Keratinocyte (primary cell): ENCODE results near the gene SNX21.

ENCODE experiments used
- EZH2 ChIP-seq: IDR thresholded peaks from one replicate; pipeline ENCODE4 v1.6.1; 2012; ENCODE audit warnings: inconsistent platforms, mild to moderate bottlenecking, low read length, moderate library complexity
- TF ChIP-seq, protein P1 (sequence below), 3 experiments: IDR thresholded peaks in 1 of 3; conservative IDR thresholded peaks in 1 of 3; optimal IDR thresholded peaks in 1 of 3; 2 replicates in 2 of 3; 3 replicates in 1 of 3; pipeline versions ENCODE3 to v1.5.1; 2011; ENCODE audit warnings: low read length in 3 of 3, mild to moderate bottlenecking in 3 of 3, moderate library complexity in 2 of 3, control low read depth in 1 of 3, inconsistent platforms in 1 of 3; ENCODE audit not compliant: insufficient read depth in 2 of 3; ENCODE audit errors: extremely low read depth in 1 of 3

DNA sequence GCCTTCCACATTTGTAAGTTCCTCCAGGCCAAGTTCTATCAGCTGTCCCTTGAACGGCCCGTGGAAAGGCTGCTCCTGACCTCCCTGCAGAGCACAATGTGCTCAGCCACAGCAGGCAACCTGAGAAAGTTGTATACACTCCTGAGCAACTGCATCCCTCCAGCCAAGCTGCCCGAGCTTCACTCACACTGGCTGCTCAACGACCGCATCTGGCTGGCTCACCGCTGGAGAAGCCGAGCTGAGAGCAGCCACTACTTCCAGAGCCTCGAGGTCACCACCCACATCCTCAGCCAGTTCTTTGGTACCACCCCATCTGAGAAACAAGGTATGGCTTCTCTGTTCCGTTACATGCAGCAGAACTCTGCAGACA, 49.5 kb downstream of the SNX21 start:
- TF ChIP-seq, protein P1, sequence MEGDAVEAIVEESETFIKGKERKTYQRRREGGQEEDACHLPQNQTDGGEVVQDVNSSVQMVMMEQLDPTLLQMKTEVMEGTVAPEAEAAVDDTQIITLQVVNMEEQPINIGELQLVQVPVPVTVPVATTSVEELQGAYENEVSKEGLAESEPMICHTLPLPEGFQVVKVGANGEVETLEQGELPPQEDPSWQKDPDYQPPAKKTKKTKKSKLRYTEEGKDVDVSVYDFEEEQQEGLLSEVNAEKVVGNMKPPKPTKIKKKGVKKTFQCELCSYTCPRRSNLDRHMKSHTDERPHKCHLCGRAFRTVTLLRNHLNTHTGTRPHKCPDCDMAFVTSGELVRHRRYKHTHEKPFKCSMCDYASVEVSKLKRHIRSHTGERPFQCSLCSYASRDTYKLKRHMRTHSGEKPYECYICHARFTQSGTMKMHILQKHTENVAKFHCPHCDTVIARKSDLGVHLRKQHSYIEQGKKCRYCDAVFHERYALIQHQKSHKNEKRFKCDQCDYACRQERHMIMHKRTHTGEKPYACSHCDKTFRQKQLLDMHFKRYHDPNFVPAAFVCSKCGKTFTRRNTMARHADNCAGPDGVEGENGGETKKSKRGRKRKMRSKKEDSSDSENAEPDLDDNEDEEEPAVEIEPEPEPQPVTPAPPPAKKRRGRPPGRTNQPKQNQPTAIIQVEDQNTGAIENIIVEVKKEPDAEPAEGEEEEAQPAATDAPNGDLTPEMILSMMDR (optimal IDR thresholded peaks at IDR 0.05 in 1 of 3, IDR thresholded peaks at IDR 0.05 in 1 of 3, conservative IDR thresholded peaks at IDR 0.05 in 1 of 3; ENCODE audit: extremely low read depth in 1 of 3, insufficient read depth in 2 of 3, low read length in 3 of 3): no peak
- TF ChIP-seq EZH2: no peak
